WTC11 (cell line): ENCODE data around the gene C9orf153. TPM values are rescaled to one million over a fixed set of nuclear protein-coding genes. Genes with fewer than 3 reads are reported as not detected.

Experiments used
- ATF2 ChIP-seq: sonication (generic); formaldehyde crosslinking; IDR thresholded peaks from 2 replicates; pipeline ENCODE4 v1.8.1; 2022; ENCODE audit warnings: low read depth, missing genetic modification reagents, borderline replicate concordance
- ATF3 ChIP-seq: sonication (generic); formaldehyde crosslinking; conservative IDR thresholded peaks from 2 replicates; pipeline ENCODE4 v1.8.1; 2022; ENCODE audit warnings: mild to moderate bottlenecking, missing genetic modification reagents
- CDX4 ChIP-seq: fragments of 250-450 bp; sonication (Bioruptor Pico); IDR thresholded peaks from 2 replicates; pipeline ENCODE4 v1.9.0; 2021; ENCODE audit warnings: moderate library complexity, mild to moderate bottlenecking, inconsistent platforms, borderline replicate concordance
- E2F1 ChIP-seq: sonication (generic); formaldehyde crosslinking; IDR thresholded peaks from 2 replicates; pipeline ENCODE4 v1.8.0; 2022; ENCODE audit warnings: mild to moderate bottlenecking, missing genetic modification reagents
- E2F4 ChIP-seq: sonication (generic); formaldehyde crosslinking; IDR thresholded peaks from 2 replicates; pipeline ENCODE4 v1.8.1; 2022; ENCODE audit warnings: low read depth, mild to moderate bottlenecking, moderate library complexity, missing genetic modification reagents, borderline replicate concordance
- ETV6 ChIP-seq: sonication (generic); formaldehyde crosslinking; IDR thresholded peaks from 2 replicates; pipeline ENCODE4 v1.8.1; 2022; ENCODE audit warnings: mild to moderate bottlenecking, missing genetic modification reagents
- IRF1 ChIP-seq: sonication (generic); formaldehyde crosslinking; IDR thresholded peaks from 2 replicates; pipeline ENCODE4 v1.8.0; 2023; ENCODE audit warnings: missing genetic modification reagents
- MXD4 ChIP-seq: fragments of 250-450 bp; sonication (Bioruptor Pico); IDR thresholded peaks from 2 replicates; pipeline ENCODE4 v1.8.0; 2021; ENCODE audit warnings: mild to moderate bottlenecking, moderate library complexity, borderline replicate concordance
- NFE2L1 ChIP-seq: sonication (generic); formaldehyde crosslinking; IDR thresholded peaks from 2 replicates; pipeline ENCODE4 v1.8.1; 2023; ENCODE audit warnings: missing genetic modification reagents
- NR1H2 ChIP-seq: sonication (generic); formaldehyde crosslinking; IDR thresholded peaks from 2 replicates; pipeline ENCODE4 v1.9.0; 2021; ENCODE audit warnings: mild to moderate bottlenecking, moderate library complexity, missing genetic modification reagents
- RELA ChIP-seq: sonication (generic); formaldehyde crosslinking; IDR thresholded peaks from 2 replicates; pipeline ENCODE4 v1.8.1; 2022; ENCODE audit warnings: missing genetic modification reagents, mild to moderate bottlenecking, borderline replicate concordance
- SOX15 ChIP-seq: fragments of 250-450 bp; sonication (Bioruptor Pico); IDR thresholded peaks from 2 replicates; pipeline ENCODE4 v1.9.0; 2021; ENCODE audit warnings: mild to moderate bottlenecking
- ZMAT4 ChIP-seq: fragments of 250-450 bp; sonication (Bioruptor Pico); IDR thresholded peaks from 2 replicates; pipeline ENCODE4 v1.9.0; 2021; ENCODE audit warnings: mild to moderate bottlenecking
- ZNF219 ChIP-seq: sonication (generic); formaldehyde crosslinking; IDR thresholded peaks from 2 replicates; pipeline ENCODE4 v1.8.0; 2023; ENCODE audit warnings: missing genetic modification reagents, mild to moderate bottlenecking, borderline replicate concordance
- ZNF281 ChIP-seq: sonication (generic); formaldehyde crosslinking; IDR thresholded peaks from 2 replicates; pipeline ENCODE4 v1.8.0; 2023; ENCODE audit warnings: mild to moderate bottlenecking, missing genetic modification reagents
- ZNF423 ChIP-seq: fragments of 250-450 bp; sonication (Bioruptor Pico); IDR thresholded peaks from 2 replicates; pipeline ENCODE4 v2.1.2; 2022; ENCODE audit warnings: mild to moderate bottlenecking, moderate library complexity
- ZNF425 ChIP-seq: fragments of 250-450 bp; sonication (Bioruptor Pico); conservative IDR thresholded peaks from 2 replicates; pipeline ENCODE4 v1.9.0; 2021; ENCODE audit warnings: mild to moderate bottlenecking
- ZNF512 ChIP-seq: sonication (generic); formaldehyde crosslinking; IDR thresholded peaks from 2 replicates; pipeline ENCODE4 v1.8.1; 2022; ENCODE audit warnings: missing genetic modification reagents, borderline replicate concordance
- ZNF532 ChIP-seq: fragments of 250-450 bp; sonication (Bioruptor Pico); IDR thresholded peaks from 2 replicates; pipeline ENCODE4 v1.9.0; 2021; ENCODE audit warnings: mild to moderate bottlenecking, borderline replicate concordance
- total RNA-seq: library from RNA; stranded (reverse); gene quantifications from 3 replicates; pipeline ENCODE4 v1.2.3, GENCODE V29; 2021

Gene C9orf153
- total RNA-seq, 1 experiment from 2014 or later: not detected

GRCh38 chr9:86282077-86282978, 22.9 kb upstream of the C9orf153 start, which contains the start of gene ISCA1 (continued):
- TF ChIP-seq SOX15 (CRISPR knock-in tag) (no peak), ZNF425 (CRISPR knock-in tag) (no peak), RELA (CRISPR knock-in tag) (0 out of 2 replicates have a peak, but pooled peaks have one; percentile 36), ZNF219 (CRISPR knock-in tag) (no peak), NFE2L1 (CRISPR knock-in tag) (no peak), IRF1 (CRISPR knock-in tag) (peak; percentile 73; the same call in 1 of the 2 replicates), NR1H2 (no peak), MXD4 (CRISPR knock-in tag) (no peak), ZNF512 (CRISPR knock-in tag) (no peak), ATF2 (CRISPR knock-in tag) (no peak), CDX4 (CRISPR knock-in tag) (no peak), ETV6 (CRISPR knock-in tag) (peak; percentile 22; the same call in 1 of the 2 replicates), ZNF423 (CRISPR knock-in tag) (no peak), ZNF532 (CRISPR knock-in tag) (no peak), ZMAT4 (no peak), E2F4 (no peak), ZNF281 (CRISPR knock-in tag) (0 out of 2 replicates have a peak, but pooled peaks have one; percentile 12), ATF3 (CRISPR knock-in tag) (no peak), E2F1 (CRISPR knock-in tag) (no peak)
